ENCODE data around the gene FOXR2.

FOXR2 gene

DNA sequence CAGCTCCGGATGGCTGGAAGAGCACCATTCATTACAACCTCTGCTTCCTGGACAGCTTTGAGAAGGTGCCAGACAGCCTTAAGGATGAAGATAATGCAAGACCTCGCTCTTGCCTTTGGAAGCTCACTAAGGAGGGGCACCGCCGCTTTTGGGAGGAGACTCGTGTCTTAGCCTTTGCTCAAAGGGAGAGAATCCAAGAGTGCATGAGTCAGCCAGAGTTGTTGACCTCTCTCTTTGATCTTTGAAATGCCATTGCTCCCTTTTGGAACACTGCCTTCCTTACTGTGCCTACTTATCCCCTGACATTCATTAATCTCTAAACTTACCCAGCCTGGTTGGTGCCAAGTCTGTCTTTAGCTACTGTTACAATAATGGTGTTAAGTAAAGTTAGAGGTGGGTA is 1.2 kb downstream of the FOXR2 start:
- no peak for DNase-seq (ENCODE audit: low read depth)

GRCh38 chrX:55636109-55636508 is 12.9 kb downstream of the FOXR2 start:
- no peak overlapping the region for H3K4me3 ChIP-seq (ENCODE audit: low read depth, low read length)
- no peak for DNase-seq (ENCODE audit: low read depth)
- TF ChIP-seq CTCF (IDR thresholded peaks at IDR 0.05; ENCODE audit: insufficient read depth, low read depth, low read length, missing control alignments) = no peak

More for the DNA sequence above, 1.2 kb downstream of the FOXR2 start:
- H3K4me3 ChIP-seq (ENCODE audit: low read depth, low read length) = no peak overlapping the region
- no peak for TF ChIP-seq CTCF (IDR thresholded peaks at IDR 0.05; ENCODE audit: insufficient read depth, low read depth, low read length, missing control alignments)

GRCh38 chrX:55638933-55639332 is 15.7 kb downstream of the FOXR2 start:
- DNase-seq (ENCODE audit: low read depth) = peak; percentile 39
- H3K4me3 ChIP-seq (ENCODE audit: low read depth, low read length) = no peak overlapping the region
- TF ChIP-seq CTCF (IDR thresholded peaks at IDR 0.05; ENCODE audit: insufficient read depth, low read depth, low read length, missing control alignments) = no peak

DNA sequence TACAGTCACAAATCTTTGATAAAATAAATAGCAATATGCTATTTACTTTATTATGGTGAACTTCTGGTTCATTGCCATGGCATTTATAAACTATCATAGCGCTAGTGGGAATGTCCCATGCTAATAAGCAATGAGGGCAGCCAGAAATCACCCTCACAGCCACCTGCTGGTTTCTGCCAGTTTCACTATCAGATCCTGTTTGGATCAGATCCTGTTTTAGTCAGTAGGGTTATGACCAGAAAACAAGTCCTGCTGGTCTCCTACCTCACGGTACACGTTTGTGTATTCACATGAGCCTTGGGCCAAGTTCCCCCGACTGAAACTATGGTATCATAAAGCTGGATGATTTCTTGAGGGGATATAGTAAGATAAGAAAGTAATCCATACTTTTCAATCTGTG is 17.7 kb downstream of the FOXR2 start:
- no peak for TF ChIP-seq CTCF (IDR thresholded peaks at IDR 0.05; ENCODE audit: insufficient read depth, low read depth, low read length, missing control alignments)
- DNase-seq (ENCODE audit: low read depth) = peak; percentile 67
- no peak overlapping the region for H3K4me3 ChIP-seq (ENCODE audit: low read depth, low read length)

DNA sequence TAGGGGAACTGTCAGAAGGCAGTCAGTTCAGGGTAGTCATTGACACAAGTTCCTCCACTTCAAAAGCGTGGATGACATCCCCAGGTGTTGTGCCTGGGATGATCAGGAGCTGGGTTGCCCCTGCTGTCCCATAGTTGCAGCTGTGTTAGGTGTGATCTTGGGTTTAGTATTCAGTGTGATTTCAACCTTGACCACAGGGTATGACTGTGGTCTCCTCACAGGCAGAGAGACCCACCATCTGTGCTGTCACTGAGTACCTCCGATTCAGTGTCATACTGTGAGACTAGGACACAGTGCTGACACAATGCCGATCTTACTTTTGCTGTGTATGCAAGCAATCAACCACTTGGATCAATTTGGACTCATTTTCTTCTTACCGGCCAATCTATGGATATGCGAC is 25.2 kb downstream of the FOXR2 start:
- H3K4me3 ChIP-seq (ENCODE audit: low read depth, low read length) = no peak overlapping the region
- peak; percentile 33 for DNase-seq (ENCODE audit: low read depth)
- TF ChIP-seq CTCF (IDR thresholded peaks at IDR 0.05; ENCODE audit: insufficient read depth, low read depth, low read length, missing control alignments) = no peak

- TF ChIP-seq CTCF (IDR thresholded peaks at IDR 0.05; ENCODE audit: insufficient read depth, low read depth, low read length, missing control alignments) = no peak
- H3K4me3 ChIP-seq (ENCODE audit: low read depth, low read length) = no peak overlapping the region
- DNase-seq (ENCODE audit: low read depth) = no peak
Measured at GRCh38 chrX:55659931-55660330, 36.7 kb downstream of the FOXR2 start.

- no peak for TF ChIP-seq CTCF (IDR thresholded peaks at IDR 0.05; ENCODE audit: insufficient read depth, low read depth, low read length, missing control alignments)
- no peak for DNase-seq (ENCODE audit: low read depth)
Measured at GRCh38 chrX:55663584-55663983, 40.4 kb downstream of the FOXR2 start.

More at GRCh38 chrX:55663584-55663983, 40.4 kb downstream of the FOXR2 start:
- no peak overlapping the region for H3K4me3 ChIP-seq (ENCODE audit: low read depth, low read length)
